ENCODE data around the gene JCAD.

The JCAD gene

DNA sequence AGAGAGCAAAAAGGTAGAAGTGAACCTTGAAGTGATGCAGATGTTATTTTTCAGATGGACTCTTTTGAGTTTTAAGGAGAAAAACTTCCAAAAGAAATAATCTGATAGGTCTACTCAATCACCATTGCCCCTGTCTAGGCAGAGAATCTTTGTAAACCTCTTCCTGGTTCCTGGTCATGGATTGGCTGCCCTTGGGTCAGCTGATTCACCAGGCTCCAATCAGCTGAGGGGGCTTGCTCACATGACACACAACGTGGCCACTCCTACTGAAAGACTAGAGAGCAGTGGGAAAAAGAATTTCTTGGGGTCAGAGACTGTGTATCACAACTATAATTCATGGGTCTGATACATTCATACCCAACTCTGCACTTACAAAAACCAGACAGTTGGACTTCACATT, 20.0 kb upstream of the JCAD start:
- WGBS (ENCODE audit: extremely low coverage, insufficient coverage, insufficient read length) = no CpG with 5 or more reads among the region's 1 CpG
- H4K91ac ChIP-seq (ENCODE audit: low read depth, low read length) = no peak overlapping the region
- DNase-seq = no peak
- no peak overlapping the region for H4K8ac ChIP-seq (ENCODE audit: low read depth, low read length)
- H2BK120ac ChIP-seq (ENCODE audit: insufficient read depth, low read length, poor library complexity) = no peak overlapping the region
- H2AK5ac ChIP-seq (ENCODE audit: low read length) = no peak overlapping the region
- H3K4ac ChIP-seq (ENCODE audit: low read depth, low read length) = no peak overlapping the region
- no peaks in the 10 kb centered on the region for H3K36me3 ChIP-seq (ENCODE audit: control insufficient read depth in 1 of 2, insufficient read depth in 2 of 2, low read length in 2 of 2)
- no peak overlapping the region for H3K23ac ChIP-seq (ENCODE audit: low read length)
- H3K4me2 ChIP-seq (ENCODE audit: low read length) = no peak overlapping the region
- no peaks in the 10 kb centered on the region for H3K79me1 ChIP-seq (ENCODE audit: low read length)
- H2BK12ac ChIP-seq (ENCODE audit: low read length) = no peak overlapping the region
- no peak overlapping the region for H3K18ac ChIP-seq (ENCODE audit: low read length)
- no peak overlapping the region for H3K4me3 ChIP-seq (ENCODE audit: low read depth, low read length)
- H3K27ac ChIP-seq (ENCODE audit: low read depth, low read length) = no peak overlapping the region
- no peak overlapping the region for H3K9ac ChIP-seq (ENCODE audit: low read length)
- H3K79me2 ChIP-seq (ENCODE audit: control insufficient read depth, insufficient read depth, low read length, poor library complexity) = no peaks in the 10 kb centered on the region
- H2BK5ac ChIP-seq (ENCODE audit: low read depth, low read length, poor library complexity) = no peak overlapping the region
- no peaks in the 10 kb centered on the region for H3K27me3 ChIP-seq (ENCODE audit: insufficient read depth, low read length)
- no peaks in the 10 kb centered on the region for H3K9me3 ChIP-seq (ENCODE audit: insufficient read depth, low read depth, low read length)
- no peak overlapping the region for H4K12ac ChIP-seq (ENCODE audit: low read depth, low read length)
- H3K4me1 ChIP-seq (ENCODE audit: control insufficient read depth in 1 of 2, insufficient read depth in 2 of 2, low read length in 2 of 2) = no peaks in the 10 kb centered on the region
- H2AFZ ChIP-seq (ENCODE audit: insufficient read depth, low read length, poor library complexity) = no peak overlapping the region
- H3K14ac ChIP-seq (ENCODE audit: low read length) = no peak overlapping the region

GRCh38 chr10:30075481-30075880, 16.1 kb upstream of the JCAD start:
- no peak overlapping the region for H2BK12ac ChIP-seq (ENCODE audit: low read length)
- H4K12ac ChIP-seq (ENCODE audit: low read depth, low read length) = no peak overlapping the region
- no peak overlapping the region for H4K91ac ChIP-seq (ENCODE audit: low read depth, low read length)
- no peaks in the 10 kb centered on the region for H3K79me1 ChIP-seq (ENCODE audit: low read length)
- H3K9me3 ChIP-seq (ENCODE audit: insufficient read depth, low read depth, low read length) = no peaks in the 10 kb centered on the region
- no peak overlapping the region for H4K8ac ChIP-seq (ENCODE audit: low read depth, low read length)
- H3K27ac ChIP-seq (ENCODE audit: low read depth, low read length) = no peak overlapping the region
- H3K18ac ChIP-seq (ENCODE audit: low read length) = no peak overlapping the region
- H3K36me3 ChIP-seq (ENCODE audit: control insufficient read depth in 1 of 2, insufficient read depth in 2 of 2, low read length in 2 of 2) = no peaks in the 10 kb centered on the region
- DNase-seq = no peak
- no CpG with 5 or more reads among the region's 6 CpGs for WGBS (ENCODE audit: extremely low coverage, insufficient coverage, insufficient read length)
- no peak overlapping the region for H2AK5ac ChIP-seq (ENCODE audit: low read length)
- H3K4me2 ChIP-seq (ENCODE audit: low read length) = no peak overlapping the region
- no peaks in the 10 kb centered on the region for H3K27me3 ChIP-seq (ENCODE audit: insufficient read depth, low read length)
- no peaks in the 10 kb centered on the region for H3K4me1 ChIP-seq (ENCODE audit: control insufficient read depth in 1 of 2, insufficient read depth in 2 of 2, low read length in 2 of 2)
- no peak overlapping the region for H3K4me3 ChIP-seq (ENCODE audit: low read depth, low read length)
- no peak overlapping the region for H2BK5ac ChIP-seq (ENCODE audit: low read depth, low read length, poor library complexity)
- H3K4ac ChIP-seq (ENCODE audit: low read depth, low read length) = no peak overlapping the region
- no peak overlapping the region for H3K23ac ChIP-seq (ENCODE audit: low read length)
- H3K79me2 ChIP-seq (ENCODE audit: control insufficient read depth, insufficient read depth, low read length, poor library complexity) = no peaks in the 10 kb centered on the region
- no peak overlapping the region for H2AFZ ChIP-seq (ENCODE audit: insufficient read depth, low read length, poor library complexity)
- no peak overlapping the region for H3K14ac ChIP-seq (ENCODE audit: low read length)
- H3K9ac ChIP-seq (ENCODE audit: low read length) = no peak overlapping the region
- H2BK120ac ChIP-seq (ENCODE audit: insufficient read depth, low read length, poor library complexity) = no peak overlapping the region

DNA sequence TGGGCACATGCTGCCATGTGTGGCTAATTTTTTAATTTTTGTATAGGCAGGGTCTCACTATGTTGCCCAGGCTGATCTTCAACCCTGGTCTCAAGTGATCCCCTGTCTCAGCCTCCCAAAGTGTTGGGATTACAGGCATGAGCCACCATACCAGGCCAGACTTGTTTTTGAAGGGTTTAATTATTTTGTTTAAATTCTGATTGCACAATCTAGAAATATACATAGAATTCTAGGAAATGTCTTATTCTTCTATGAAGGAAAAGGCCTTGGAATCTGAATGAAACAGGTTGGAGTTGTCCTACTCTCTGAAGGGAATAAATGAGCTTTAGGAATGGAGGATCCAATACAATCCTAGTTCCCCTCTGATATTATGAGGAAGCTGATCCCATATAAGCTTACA, 15.5 kb upstream of the JCAD start:
- Histone ChIP-seq H2BK5ac (ENCODE audit: low read depth, low read length, poor library complexity) (no peak overlapping the region), H3K79me1 (ENCODE audit: low read length) (no peaks in the 10 kb centered on the region), H3K14ac (ENCODE audit: low read length) (no peak overlapping the region), H3K4ac (ENCODE audit: low read depth, low read length) (no peak overlapping the region), H3K18ac (ENCODE audit: low read length) (no peak overlapping the region), H3K4me3 (ENCODE audit: low read depth, low read length) (no peak overlapping the region), H4K8ac (ENCODE audit: low read depth, low read length) (no peak overlapping the region), H2AFZ (ENCODE audit: insufficient read depth, low read length, poor library complexity) (no peak overlapping the region), H3K4me1 (ENCODE audit: control insufficient read depth in 1 of 2, insufficient read depth in 2 of 2, low read length in 2 of 2) (peaks cover 0 to 2% of the 10 kb centered on the region in 2 experiments), H3K79me2 (ENCODE audit: control insufficient read depth, insufficient read depth, low read length, poor library complexity) (no peaks in the 10 kb centered on the region), H4K12ac (ENCODE audit: low read depth, low read length) (no peak overlapping the region), H2AK5ac (ENCODE audit: low read length) (no peak overlapping the region), H3K9me3 (ENCODE audit: insufficient read depth, low read depth, low read length) (no peaks in the 10 kb centered on the region), H3K27ac (ENCODE audit: low read depth, low read length) (no peak overlapping the region), H3K23ac (ENCODE audit: low read length) (no peak overlapping the region), H3K4me2 (ENCODE audit: low read length) (no peak overlapping the region), H4K91ac (ENCODE audit: low read depth, low read length) (no peak overlapping the region), H3K36me3 (ENCODE audit: control insufficient read depth in 1 of 2, insufficient read depth in 2 of 2, low read length in 2 of 2) (no peaks in the 10 kb centered on the region), H3K27me3 (ENCODE audit: insufficient read depth, low read length) (no peaks in the 10 kb centered on the region), H2BK12ac (ENCODE audit: low read length) (no peak overlapping the region), H2BK120ac (ENCODE audit: insufficient read depth, low read length, poor library complexity) (no peak overlapping the region), H3K9ac (ENCODE audit: low read length) (no peak overlapping the region)
- DNase-seq = no peak

DNA sequence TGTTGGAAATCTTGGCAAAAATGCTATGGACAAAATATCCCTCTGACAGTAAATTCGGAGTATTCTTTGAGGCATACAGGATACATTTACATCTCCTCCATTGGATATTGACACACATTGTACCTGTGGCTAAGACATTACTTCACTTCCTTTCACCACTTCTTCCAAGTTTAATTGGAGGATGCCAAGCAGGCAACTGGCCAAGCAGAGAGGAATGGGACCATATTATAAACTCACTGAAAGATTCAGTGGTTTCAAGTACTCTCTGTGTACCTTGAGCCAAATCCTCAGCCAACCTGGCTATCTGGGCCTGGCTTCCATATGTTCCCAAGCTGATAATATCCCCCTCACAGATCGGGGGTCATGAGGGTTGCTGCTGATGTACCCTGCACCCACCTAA, 14.7 kb upstream of the JCAD start:
- WGBS (ENCODE audit: extremely low coverage, insufficient coverage, insufficient read length) = no CpG with 5 or more reads among the region's 2 CpGs
- Histone ChIP-seq H3K18ac (ENCODE audit: low read length) (no peak overlapping the region), H2AFZ (ENCODE audit: insufficient read depth, low read length, poor library complexity) (no peak overlapping the region), H3K4ac (ENCODE audit: low read depth, low read length) (no peak overlapping the region), H2AK5ac (ENCODE audit: low read length) (no peak overlapping the region), H3K4me2 (ENCODE audit: low read length) (no peak overlapping the region), H3K27ac (ENCODE audit: low read depth, low read length) (no peak overlapping the region), H3K36me3 (ENCODE audit: control insufficient read depth in 1 of 2, insufficient read depth in 2 of 2, low read length in 2 of 2) (no peaks in the 10 kb centered on the region), H4K91ac (ENCODE audit: low read depth, low read length) (no peak overlapping the region), H2BK12ac (ENCODE audit: low read length) (no peak overlapping the region), H2BK5ac (ENCODE audit: low read depth, low read length, poor library complexity) (no peak overlapping the region), H3K4me1 (ENCODE audit: control insufficient read depth in 1 of 2, insufficient read depth in 2 of 2, low read length in 2 of 2) (peaks cover 0 to 2% of the 10 kb centered on the region in 2 experiments), H3K79me2 (ENCODE audit: control insufficient read depth, insufficient read depth, low read length, poor library complexity) (no peaks in the 10 kb centered on the region), H4K12ac (ENCODE audit: low read depth, low read length) (no peak overlapping the region), H3K27me3 (ENCODE audit: insufficient read depth, low read length) (no peaks in the 10 kb centered on the region), H3K9me3 (ENCODE audit: insufficient read depth, low read depth, low read length) (no peaks in the 10 kb centered on the region), H3K14ac (ENCODE audit: low read length) (no peak overlapping the region), H3K23ac (ENCODE audit: low read length) (no peak overlapping the region), H3K79me1 (ENCODE audit: low read length) (no peaks in the 10 kb centered on the region), H3K9ac (ENCODE audit: low read length) (no peak overlapping the region), H4K8ac (ENCODE audit: low read depth, low read length) (no peak overlapping the region), H2BK120ac (ENCODE audit: insufficient read depth, low read length, poor library complexity) (no peak overlapping the region), H3K4me3 (ENCODE audit: low read depth, low read length) (no peak overlapping the region)
- no peak for DNase-seq

GRCh38 chr10:30073767-30074060, 14.3 kb upstream of the JCAD start:
- Histone ChIP-seq H2BK12ac (ENCODE audit: low read length) (no peak overlapping the region), H3K23ac (ENCODE audit: low read length) (no peak overlapping the region), H3K4ac (ENCODE audit: low read depth, low read length) (no peak overlapping the region), H2BK120ac (ENCODE audit: insufficient read depth, low read length, poor library complexity) (no peak overlapping the region), H3K79me1 (ENCODE audit: low read length) (no peaks in the 10 kb centered on the region), H2AK5ac (ENCODE audit: low read length) (no peak overlapping the region), H3K14ac (ENCODE audit: low read length) (no peak overlapping the region), H3K4me3 (ENCODE audit: low read depth, low read length) (no peak overlapping the region), H2AFZ (ENCODE audit: insufficient read depth, low read length, poor library complexity) (no peak overlapping the region), H4K12ac (ENCODE audit: low read depth, low read length) (no peak overlapping the region), H4K8ac (ENCODE audit: low read depth, low read length) (no peak overlapping the region), H3K9me3 (ENCODE audit: insufficient read depth, low read depth, low read length) (no peaks in the 10 kb centered on the region), H4K91ac (ENCODE audit: low read depth, low read length) (no peak overlapping the region), H3K18ac (ENCODE audit: low read length) (no peak overlapping the region), H3K4me2 (ENCODE audit: low read length) (no peak overlapping the region), H3K9ac (ENCODE audit: low read length) (no peak overlapping the region), H3K27ac (ENCODE audit: low read depth, low read length) (no peak overlapping the region), H3K79me2 (ENCODE audit: control insufficient read depth, insufficient read depth, low read length, poor library complexity) (no peaks in the 10 kb centered on the region), H3K4me1 (ENCODE audit: control insufficient read depth in 1 of 2, insufficient read depth in 2 of 2, low read length in 2 of 2) (peaks cover 0 to 2% of the 10 kb centered on the region in 2 experiments), H3K36me3 (ENCODE audit: control insufficient read depth in 1 of 2, insufficient read depth in 2 of 2, low read length in 2 of 2) (no peaks in the 10 kb centered on the region), H2BK5ac (ENCODE audit: low read depth, low read length, poor library complexity) (no peak overlapping the region), H3K27me3 (ENCODE audit: insufficient read depth, low read length) (no peaks in the 10 kb centered on the region)
- no CpG with 5 or more reads among the region's 4 CpGs for WGBS (ENCODE audit: extremely low coverage, insufficient coverage, insufficient read length)
- DNase-seq = no peak

Measured in trophoblast cell (in vitro differentiated cells and primary cell).